NCI-H1436 (cell line): Measurements from ENCODE around the gene C1QTNF8.
"Not testable (repeated sequence)": the region's sequence is repeated elsewhere in the genome, so short reads cannot be mapped to it uniquely, and the experiment has no call there.

Experiments
- DNase-seq: peaks from one replicate; lab custom pipeline; 2025; lab: John Stamatoyannopoulos, UW

The C1QTNF8 gene

GRCh38 chr16:1094124-1094479, 1.9 kb downstream of the C1QTNF8 start:
- no peak for DNase-seq

- DNase-seq: no peak
Observed at GRCh38 chr16:1093284-1094123, 2.5 kb downstream of the C1QTNF8 start.

- DNase-seq: not testable (repeated sequence)
Observed at GRCh38 chr16:1092685-1093283, 3.3 kb downstream of the C1QTNF8 start.

GRCh38 chr16:1091992-1092552, 4.0 kb downstream of the C1QTNF8 start:
- no peak for DNase-seq

GRCh38 chr16:1090620-1091587, 5.1 kb downstream of the C1QTNF8 start:
- no peak for DNase-seq

- no peak for DNase-seq
Observed at GRCh38 chr16:1089822-1090619, 6.0 kb downstream of the C1QTNF8 start.

- no peak for DNase-seq
Observed at GRCh38 chr16:1089439-1089821, 6.6 kb downstream of the C1QTNF8 start.

GRCh38 chr16:1088295-1089170, 7.5 kb downstream of the C1QTNF8 start:
- no peak for DNase-seq

GRCh38 chr16:1086443-1086842, 9.6 kb downstream of the C1QTNF8 start:
- DNase-seq: not testable (repeated sequence)

- no peak for DNase-seq
Observed at GRCh38 chr16:1084971-1085370, 11.1 kb downstream of the C1QTNF8 start.

GRCh38 chr16:1082952-1083675, 12.9 kb downstream of the C1QTNF8 start:
- DNase-seq: no peak

GRCh38 chr16:1082266-1082951, 13.6 kb downstream of the C1QTNF8 start:
- DNase-seq: no peak

GRCh38 chr16:1081734-1082265, 14.2 kb downstream of the C1QTNF8 start:
- no peak for DNase-seq

GRCh38 chr16:1080801-1081733, 15.0 kb downstream of the C1QTNF8 start:
- DNase-seq: no peak

GRCh38 chr16:1079786-1080525, 16.1 kb downstream of the C1QTNF8 start:
- no peak for DNase-seq

- DNase-seq: no peak
Observed at GRCh38 chr16:1079341-1079740, 16.7 kb downstream of the C1QTNF8 start.

- DNase-seq: no peak
Observed at GRCh38 chr16:1078579-1079021, 17.4 kb downstream of the C1QTNF8 start.
